HFF-Myc (cell line): Measurements from ENCODE around the gene GGT7.

ENCODE experiments used
- DNase-seq: peaks from one replicate; pipeline ENCODE4 v3.0.0-alpha.2; 2011; ENCODE audit warnings: low read depth; ENCODE audit errors: extremely low read depth
- H3K4me3 ChIP-seq: replicated peaks from 2 replicates; pipeline ENCODE4 v1.5.1; 2011; ENCODE audit warnings: low read depth, mild to moderate bottlenecking, control low read depth, low read length
- TF ChIP-seq, protein P1 (sequence below): IDR thresholded peaks from 2 replicates; pipeline ENCODE4 v1.5.1; 2012; ENCODE audit warnings: mild to moderate bottlenecking, low read depth, low read length, control low read depth; ENCODE audit errors: missing control alignments

Gene GGT7

DNA sequence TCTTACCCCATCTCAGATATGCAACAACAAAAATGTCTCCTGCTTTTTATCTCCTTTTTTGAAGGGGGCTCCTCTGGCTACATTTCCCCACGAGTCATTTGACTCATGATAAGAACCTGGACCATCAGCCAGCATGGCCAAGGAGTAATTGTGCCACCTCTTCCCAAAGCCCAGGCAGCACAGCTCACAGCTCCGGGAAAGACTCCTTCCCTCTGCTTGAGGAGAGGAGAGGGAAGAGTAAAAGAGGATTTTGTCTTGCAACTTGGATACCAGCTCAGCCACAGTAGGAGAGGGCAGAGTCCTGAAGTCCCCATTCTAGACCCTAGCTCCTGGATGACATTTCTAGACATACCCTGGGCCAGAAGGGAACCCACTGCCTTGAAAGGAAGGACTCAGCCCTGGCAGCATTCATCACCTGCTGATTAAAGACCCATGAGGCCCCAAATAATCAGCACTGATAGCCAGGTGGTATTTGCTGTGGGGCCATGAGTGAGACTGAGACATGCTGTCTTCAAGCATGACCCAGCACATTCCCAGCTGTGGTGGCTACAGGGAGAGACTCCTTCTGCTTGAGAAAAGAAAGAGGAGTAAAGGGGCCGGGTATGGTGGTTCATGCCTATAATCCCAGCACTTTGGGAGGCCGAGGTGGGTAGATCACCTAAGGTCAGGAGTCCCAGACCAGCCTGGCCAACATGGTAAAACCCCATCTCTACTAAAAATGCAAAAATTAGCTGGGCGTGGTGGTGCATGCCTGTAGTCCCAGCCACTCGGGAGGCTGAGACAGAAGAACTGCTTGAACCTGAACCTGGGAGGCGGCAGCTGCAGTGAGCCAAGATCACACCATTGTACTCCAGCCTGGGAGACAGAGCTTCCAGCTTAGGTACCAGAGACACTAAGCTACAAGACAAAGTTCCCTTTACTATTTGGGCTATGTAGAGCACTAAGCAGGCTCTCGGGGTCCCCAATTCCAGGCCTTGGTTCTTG is 75.4 kb downstream of the GGT7 start:
- H3K4me3 ChIP-seq = no peak overlapping the region
- TF ChIP-seq, protein P1, sequence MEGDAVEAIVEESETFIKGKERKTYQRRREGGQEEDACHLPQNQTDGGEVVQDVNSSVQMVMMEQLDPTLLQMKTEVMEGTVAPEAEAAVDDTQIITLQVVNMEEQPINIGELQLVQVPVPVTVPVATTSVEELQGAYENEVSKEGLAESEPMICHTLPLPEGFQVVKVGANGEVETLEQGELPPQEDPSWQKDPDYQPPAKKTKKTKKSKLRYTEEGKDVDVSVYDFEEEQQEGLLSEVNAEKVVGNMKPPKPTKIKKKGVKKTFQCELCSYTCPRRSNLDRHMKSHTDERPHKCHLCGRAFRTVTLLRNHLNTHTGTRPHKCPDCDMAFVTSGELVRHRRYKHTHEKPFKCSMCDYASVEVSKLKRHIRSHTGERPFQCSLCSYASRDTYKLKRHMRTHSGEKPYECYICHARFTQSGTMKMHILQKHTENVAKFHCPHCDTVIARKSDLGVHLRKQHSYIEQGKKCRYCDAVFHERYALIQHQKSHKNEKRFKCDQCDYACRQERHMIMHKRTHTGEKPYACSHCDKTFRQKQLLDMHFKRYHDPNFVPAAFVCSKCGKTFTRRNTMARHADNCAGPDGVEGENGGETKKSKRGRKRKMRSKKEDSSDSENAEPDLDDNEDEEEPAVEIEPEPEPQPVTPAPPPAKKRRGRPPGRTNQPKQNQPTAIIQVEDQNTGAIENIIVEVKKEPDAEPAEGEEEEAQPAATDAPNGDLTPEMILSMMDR = no peak
- no peak for DNase-seq
